HCT116 (cell line): ENCODE results near the gene DRG2. TPM values are rescaled to one million over a fixed set of nuclear protein-coding genes. Genes with fewer than 3 reads are reported as not detected.

Experiments
- ATAC-seq: fragments of 200-7000 bp; cut with Tn5 transposase; 2 replicates; pipeline ENCODE4 v1.9.1; 2020; ENCODE audit warnings: mild to moderate bottlenecking, moderate library complexity
- BruUV-seq: library from RNA; stranded (reverse); fragments of 400-500 nt; replicated peaks from 2 replicates; lab custom pipeline; 2021; lab: Mats Ljungman, UMichigan
- CTCF ChIA-PET: fragments of 300-600 bp; sonication (Branson Sonifier 250); formaldehyde crosslinking; loops from one replicate; lab custom pipeline; 2021; ENCODE audit warnings: antibody characterized with exemption; lab: Charles Lee
- POLR2A ChIA-PET: fragments of 300-600, 350-600 bp; sonication (Branson Sonifier 250); formaldehyde crosslinking; loops from one replicate; lab custom pipeline; 2021; ENCODE audit warnings: antibody characterized with exemption; lab: Charles Lee
- RAD21 ChIA-PET, 2 experiments: fragments of 300-600 bp; sonication (Branson Sonifier 250); formaldehyde crosslinking; loops; one replicate each; lab custom pipeline; 2023; ENCODE audit warnings: low total read pairs in 2 of 2; ENCODE audit not compliant: uncharacterized antibody in 2 of 2, unreplicated experiment in 2 of 2, low non-redundant PET in 1 of 2; lab: Charles Lee
- DNase-seq: peaks from one replicate; pipeline ENCODE4 v3.0.0-alpha.2; 2010; ENCODE audit warnings: low read depth, low spot score
- H2AFZ ChIP-seq: fragments of 200-600 bp; shearing (Covaris generic), sonication (generic); 2 replicates; pipeline ENCODE4 v1.6.1; 2017; ENCODE audit warnings: low read depth, mixed run types, mixed read lengths, antibody characterized with exemption, low read length; ENCODE audit not compliant: poor library complexity, severe bottlenecking
- H3K27ac ChIP-seq: 2 replicates; pipeline ENCODE4 v1.5.1; 2012; ENCODE audit warnings: low read depth, low read length
- H3K27me3 ChIP-seq: fragments of 200-600 bp; sonication (generic); 2 replicates; pipeline ENCODE4 v1.6.1; 2016; ENCODE audit warnings: mixed run types, low read length, mixed read lengths; ENCODE audit not compliant: insufficient read depth
- H3K36me3 ChIP-seq, 2 experiments: fragments of 200-500 bp in 1 of 2; fragments of 200-600 bp in 1 of 2; sonication (Bioruptor generic) in 1 of 2; sonication (generic) in 1 of 2; 2 replicates each; pipeline versions ENCODE4 v1.5.1 to v1.6.1; 2014 to 2016; ENCODE audit warnings: low read length in 2 of 2, inconsistent platforms in 1 of 2, mixed read lengths in 1 of 2, mixed run types in 1 of 2; ENCODE audit not compliant: insufficient read depth in 2 of 2, control insufficient read depth in 1 of 2
- H3K4me1 ChIP-seq, 2 experiments: fragments of 200-600 bp in 1 of 2; sonication (generic) in 1 of 2; 2 replicates each; pipeline versions ENCODE4 v1.5.1 to v1.6.1; 2012 to 2017; ENCODE audit warnings: low read length in 2 of 2, inconsistent platforms in 1 of 2, mild to moderate bottlenecking in 1 of 2, mixed read lengths in 1 of 2, mixed run types in 1 of 2, moderate library complexity in 1 of 2; ENCODE audit not compliant: insufficient read depth in 2 of 2, control insufficient read depth in 1 of 2
- H3K4me2 ChIP-seq: fragments of 200-600 bp; sonication (generic); 2 replicates; pipeline ENCODE4 v1.6.1; 2017; ENCODE audit warnings: mixed run types, low read length, mixed read lengths
- H3K4me3 ChIP-seq, 2 experiments: fragments of 200-600 bp in 1 of 2; sonication (generic) in 1 of 2; replicated peaks in 1 of 2; 2 replicates each; pipeline ENCODE4 v1.5.1; 2011 to 2016; ENCODE audit warnings: low read length in 2 of 2, control low read depth in 1 of 2, low read depth in 1 of 2, mild to moderate bottlenecking in 1 of 2, mixed read lengths in 1 of 2, mixed run types in 1 of 2
- H3K79me2 ChIP-seq: fragments of 200-600 bp; sonication (generic); 2 replicates; pipeline ENCODE4 v1.6.1; 2017; ENCODE audit warnings: mild to moderate bottlenecking, mixed run types, low read length, moderate library complexity, mixed read lengths; ENCODE audit not compliant: insufficient read depth
- H3K9ac ChIP-seq: fragments of 200-600 bp; sonication (generic); 2 replicates; pipeline ENCODE4 v1.6.1; 2016; ENCODE audit warnings: low read length, mixed read lengths
- H3K9me2 ChIP-seq: fragments of 200-600 bp; sonication (generic), shearing (Covaris generic); 2 replicates; pipeline ENCODE4 v1.6.1; 2017; ENCODE audit warnings: mixed run types, mild to moderate bottlenecking, moderate library complexity; ENCODE audit not compliant: insufficient read depth
- H3K9me3 ChIP-seq, 2 experiments: fragments of 200-500 bp in 1 of 2; fragments of 200-600 bp in 1 of 2; sonication (Bioruptor generic) in 1 of 2; sonication (generic) in 1 of 2; 2 replicates each; pipeline ENCODE4 v1.6.1; 2014 to 2017; ENCODE audit warnings: low read length in 2 of 2, mixed read lengths in 2 of 2, inconsistent platforms in 1 of 2, low read depth in 1 of 2, mild to moderate bottlenecking in 1 of 2, mixed run types in 1 of 2, moderate library complexity in 1 of 2; ENCODE audit not compliant: control insufficient read depth in 1 of 2, insufficient read depth in 1 of 2
- H4K20me1 ChIP-seq: fragments of 200-600 bp; sonication (generic), shearing (Covaris generic); 2 replicates; pipeline ENCODE4 v1.6.1; 2017; ENCODE audit warnings: mixed run types, mild to moderate bottlenecking, moderate library complexity; ENCODE audit not compliant: insufficient read depth
- CTCF ChIP-seq, 3 experiments: fragments of 200-600 bp in 1 of 3; sonication (generic) in 1 of 3; IDR thresholded peaks in 2 of 3; conservative IDR thresholded peaks in 1 of 3; 2 replicates each; pipeline ENCODE4 v1.5.1; 2012 to 2017; ENCODE audit warnings: low read depth in 2 of 3, low read length in 2 of 3, antibody characterized with exemption in 1 of 3, borderline replicate concordance in 1 of 3, control low read depth in 1 of 3, mild to moderate bottlenecking in 1 of 3, mixed read lengths in 1 of 3, mixed run types in 1 of 3, moderate library complexity in 1 of 3; ENCODE audit not compliant: insufficient read depth in 1 of 3
- FOSL1 ChIP-seq: IDR thresholded peaks from 2 replicates; pipeline ENCODE4 v1.6.1; 2012; ENCODE audit warnings: low read depth
- POLR2A ChIP-seq: IDR thresholded peaks from 2 replicates; pipeline ENCODE4 v1.7.0; 2011; ENCODE audit warnings: borderline replicate concordance; ENCODE audit not compliant: insufficient read depth, insufficient read length; ENCODE audit errors: extremely low read depth
- POLR2AphosphoS5 ChIP-seq: IDR thresholded peaks from 2 replicates; pipeline ENCODE4 v1.6.1; 2011; ENCODE audit warnings: mild to moderate bottlenecking, low read depth, low read length, moderate library complexity
- RAD21 ChIP-seq: IDR thresholded peaks from 2 replicates; pipeline ENCODE4 v1.6.1; 2012; ENCODE audit warnings: low read depth, mild to moderate bottlenecking
- SP1 ChIP-seq: IDR thresholded peaks from 2 replicates; pipeline ENCODE4 v1.6.1; 2012; ENCODE audit warnings: low read depth
- SRF ChIP-seq: IDR thresholded peaks from 2 replicates; pipeline ENCODE4 v1.6.1; 2012; ENCODE audit warnings: low read depth
- ZFX ChIP-seq: fragments of 450-650 bp; IDR thresholded peaks from 2 replicates; pipeline ENCODE4 v1.6.1; 2017
- ZNF274 ChIP-seq: fragments of 200-500 bp; sonication (Bioruptor generic); IDR thresholded peaks from 2 replicates; pipeline ENCODE4 v1.6.1; 2014; ENCODE audit warnings: mild to moderate bottlenecking, low read depth, low read length, inconsistent platforms
- intact Hi-C: fragments of 100-400 bp; cut with micrococcal nuclease; formaldehyde crosslinking; loops from 2 replicates; pipeline ENCODE4 v1.10.0; 2022
- total RNA-seq: library from RNA; stranded (reverse); gene quantifications from one replicate; pipeline ENCODE4 v1.2.1, GENCODE V29; 2021; ENCODE audit not compliant: unreplicated experiment

The DRG2 gene
- total RNA-seq, 1 experiment from 2014 or later = 41.0 TPM

GRCh38 chr17:18141210-18141803 lies 53.6 kb downstream of the DRG2 start:
- RAD21 ChIA-PET = no interaction called here
- TF ChIP-seq SRF = no peak
- no peak for TF ChIP-seq POLR2A
- TF ChIP-seq SP1 = no peak
- peak; percentile 44 to 67 (median 55); a peak in 5 of 6 replicates for TF ChIP-seq CTCF (IDR thresholded peaks at IDR 0.05 in 2 of 3, conservative IDR thresholded peaks at IDR 0.05 in 1 of 3; ENCODE audit: borderline replicate concordance in 1 of 3, insufficient read depth in 1 of 3, low read depth in 2 of 3, low read length in 2 of 3)
- TF ChIP-seq ZFX = no peak
- peak; percentile 70 for TF ChIP-seq RAD21
- H3K9me3 ChIP-seq = no peaks in the 10 kb centered on the region
- POLR2A ChIA-PET = interaction anchor here (0.6 kb wide), 1 partner anchor 28 kb away, joined by 5 read pairs; no protein-coding TSS in a partner anchor
- intact Hi-C loops = loop anchor here (2.0 to 5.0 kb wide), 2 partner anchors 15 to 76 kb away; no protein-coding TSS in a partner anchor
- H3K4me2 ChIP-seq = peak overlapping the region; percentile 4; the same call in 1 of the 2 replicates
- DNase-seq = no peak
- no peaks in the 10 kb centered on the region for H3K36me3 ChIP-seq
- no peak overlapping the region for H3K27ac ChIP-seq
- BruUV-seq = no TSS peak
- H3K4me1 ChIP-seq = no peaks in the 10 kb centered on the region
- no peaks in the 10 kb centered on the region for H3K27me3 ChIP-seq
- no peak overlapping the region for H3K4me3 ChIP-seq
- H2AFZ ChIP-seq = no peak overlapping the region
- no peaks in the 10 kb centered on the region for H3K79me2 ChIP-seq
- ATAC-seq = peak; percentile 52
- H4K20me1 ChIP-seq = no peaks in the 10 kb centered on the region
- no peak overlapping the region for H3K9ac ChIP-seq
- no peaks in the 10 kb centered on the region for H3K9me2 ChIP-seq
- CTCF ChIA-PET = interaction anchor here (0.8 to 5.7 kb wide), 2 partner anchors 12 to 75 kb away, joined by 4 to 27 read pairs; no protein-coding TSS in a partner anchor

GRCh38 chr17:18142417-18142816 lies 54.7 kb downstream of the DRG2 start:
- ATAC-seq = no peak
- H3K36me3 ChIP-seq = no peaks in the 10 kb centered on the region
- H3K9me2 ChIP-seq = no peaks in the 10 kb centered on the region
- no peak overlapping the region for H3K9ac ChIP-seq
- H3K4me1 ChIP-seq = no peaks in the 10 kb centered on the region
- intact Hi-C loops = loop anchor here (5.0 kb wide), 1 partner anchor 75 kb away; no protein-coding TSS in a partner anchor
- no peak overlapping the region for H3K4me3 ChIP-seq
- no peaks in the 10 kb centered on the region for H3K27me3 ChIP-seq
- H4K20me1 ChIP-seq = no peaks in the 10 kb centered on the region
- CTCF ChIA-PET = interaction anchor here (1.0 to 5.7 kb wide), 2 partner anchors 11 to 47 kb away, joined by 3 to 27 read pairs; no protein-coding TSS in a partner anchor
- TF ChIP-seq POLR2A = no peak
- no peak for TF ChIP-seq ZNF274
- no peak for TF ChIP-seq FOSL1
- TF ChIP-seq POLR2AphosphoS5 = 0 out of 2 replicates have a peak, but pooled peaks have one; percentile 0
- TF ChIP-seq, all 23 proteins: peak for 1
- Histone ChIP-seq H2AFZ (no peak overlapping the region), H3K9me3 (no peaks in the 10 kb centered on the region), H3K4me2 (no peak overlapping the region), H3K27ac (no peak overlapping the region), H3K79me2 (no peaks in the 10 kb centered on the region)
- DNase-seq = no peak
- RAD21 ChIA-PET = no interaction called here
- BruUV-seq = no TSS peak
- POLR2A ChIA-PET = no interaction called here
